GM18907 (cell line): ENCODE results near the gene C12orf57.
"Not testable (repeated sequence)": the region's sequence is repeated elsewhere in the genome, so short reads cannot be mapped to it uniquely, and the experiment has no call there.

ENCODE experiments used
- ATAC-seq: cut with Tn5 transposase; IDR thresholded peaks from one replicate; pipeline ENCODE4 v1.9.1; 2021; ENCODE audit warnings: mild to moderate bottlenecking, moderate library complexity; ENCODE audit not compliant: unreplicated experiment

The C12orf57 gene

DNA sequence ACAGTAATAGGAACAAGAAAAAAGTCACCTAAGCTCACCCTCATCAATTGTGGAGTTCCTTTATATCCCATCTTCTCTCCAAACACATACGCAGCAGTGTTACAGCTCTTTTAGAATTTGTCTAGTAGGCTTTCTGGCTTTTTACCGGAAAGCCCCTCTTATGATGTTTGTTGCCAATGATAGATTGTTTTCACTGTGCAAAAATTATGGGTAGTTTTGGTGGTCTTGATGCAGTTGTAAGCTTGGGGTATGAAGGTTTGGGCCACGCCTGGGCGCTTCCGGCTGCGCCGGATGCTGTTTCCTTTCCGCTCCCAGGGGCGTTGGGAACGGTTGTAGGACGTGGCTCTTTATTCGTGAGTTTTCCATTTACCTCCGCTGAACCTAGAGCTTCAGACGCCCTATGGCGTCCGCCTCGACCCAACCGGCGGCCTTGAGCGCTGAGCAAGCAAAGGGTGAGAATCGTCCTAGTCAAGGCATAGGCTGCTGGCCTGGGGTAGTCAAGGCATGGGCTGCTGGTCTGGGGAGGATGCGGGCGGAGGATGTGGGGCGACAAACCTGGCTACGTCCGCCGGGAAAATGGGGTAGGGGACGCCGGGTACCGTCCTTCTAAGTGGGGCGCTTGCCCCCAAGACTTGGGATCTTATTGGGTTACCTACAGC is at the start of gene C12orf57, which contains the start of gene RNU7-1:
Gene C12orf57, plus strand, starts transcription at position 301 of the 659 bp plus-strand sequence. Its CDS starts 100 bp downstream, at position 401.
Gene RNU7-1, plus strand, starts transcription at position 95 of the 659 bp plus-strand sequence.
- ATAC-seq: peak; percentile 39

GRCh38 chr12:6894321-6894720 is 49.5 kb upstream of the C12orf57 start:
- no peak for ATAC-seq

GRCh38 chr12:6896846-6897435 is 46.9 kb upstream of the C12orf57 start:
- ATAC-seq: no peak

DNA sequence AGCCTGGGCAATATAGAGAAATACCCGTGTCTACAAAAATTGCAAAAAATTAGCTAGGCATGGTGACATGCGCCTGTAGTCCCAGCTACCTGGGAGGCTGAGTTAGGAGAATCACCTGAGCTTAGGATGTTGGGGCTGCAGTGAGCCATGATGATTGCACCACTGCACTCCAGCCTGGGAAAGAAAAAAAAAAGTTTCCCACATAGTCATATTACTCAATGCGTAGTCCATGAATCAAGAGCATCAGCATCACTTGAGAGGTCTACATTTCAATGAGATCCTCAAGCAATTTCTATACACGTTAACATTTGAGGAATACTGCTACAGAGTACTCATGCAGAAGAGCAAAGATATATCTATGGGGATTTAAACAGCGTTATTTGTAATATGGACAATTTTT is 44.4 kb upstream of the C12orf57 start:
- no peak for ATAC-seq

DNA sequence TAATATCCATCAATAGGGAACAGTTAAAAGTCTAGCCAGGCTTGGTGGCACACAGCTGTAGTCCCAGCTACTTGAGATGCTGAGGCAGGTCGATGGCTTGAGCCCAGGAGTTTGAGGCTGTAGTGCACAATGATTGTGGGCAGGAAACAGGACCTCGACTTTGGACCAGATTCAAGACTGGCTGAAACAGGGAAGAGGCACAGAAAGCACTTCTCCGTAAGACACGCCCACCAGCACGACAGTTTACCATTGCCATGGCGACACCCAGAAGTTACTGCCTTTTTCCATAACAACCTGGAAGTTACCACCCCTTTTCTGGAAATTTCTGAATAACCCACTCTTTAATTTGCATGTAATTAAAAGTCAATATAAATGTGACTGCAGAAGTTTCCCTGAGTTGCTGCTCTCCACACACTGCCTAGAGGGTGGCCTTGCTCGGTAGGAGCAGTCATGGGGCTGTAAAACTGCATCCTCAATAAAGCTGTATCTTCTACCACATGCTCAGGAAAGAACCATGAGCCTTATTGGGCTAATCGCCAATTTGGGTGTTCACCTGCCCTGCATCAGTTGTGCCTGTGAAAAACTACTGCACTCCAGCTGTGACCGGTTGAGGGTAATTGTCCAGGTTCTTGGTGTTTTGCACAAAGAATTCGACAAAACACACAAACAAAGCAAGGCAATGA is 43.8 kb upstream of the C12orf57 start:
- ATAC-seq: no peak

DNA sequence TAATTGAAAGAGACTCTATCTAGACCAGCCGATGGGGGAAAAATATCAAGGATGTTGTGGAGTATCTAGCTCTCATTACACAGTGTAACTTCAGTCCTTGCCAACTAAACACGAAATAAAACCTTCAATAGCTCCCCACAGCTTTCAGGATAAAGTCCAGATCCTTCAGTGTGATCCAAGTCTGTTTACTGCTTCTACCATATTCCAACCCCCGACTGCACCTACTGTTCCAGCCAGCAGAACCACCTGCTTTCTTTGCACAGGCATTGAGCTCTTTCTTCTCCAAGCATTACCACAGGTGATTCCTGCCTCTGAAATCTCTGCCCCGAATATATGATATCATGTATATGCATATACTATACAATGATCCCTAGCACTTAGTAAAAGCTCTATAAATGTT is 41.4 kb upstream of the C12orf57 start:
- ATAC-seq: no peak

GRCh38 chr12:6903722-6904121 is 40.1 kb upstream of the C12orf57 start:
- ATAC-seq: no peak

GRCh38 chr12:6904280-6905276 is 39.2 kb upstream of the C12orf57 start, which contains the start of gene LRRC23:
Gene LRRC23, plus strand, starts transcription at chr12:6904822. Its CDS starts 812 bp downstream, at chr12:6905634.
- peak; percentile 90 for ATAC-seq

DNA sequence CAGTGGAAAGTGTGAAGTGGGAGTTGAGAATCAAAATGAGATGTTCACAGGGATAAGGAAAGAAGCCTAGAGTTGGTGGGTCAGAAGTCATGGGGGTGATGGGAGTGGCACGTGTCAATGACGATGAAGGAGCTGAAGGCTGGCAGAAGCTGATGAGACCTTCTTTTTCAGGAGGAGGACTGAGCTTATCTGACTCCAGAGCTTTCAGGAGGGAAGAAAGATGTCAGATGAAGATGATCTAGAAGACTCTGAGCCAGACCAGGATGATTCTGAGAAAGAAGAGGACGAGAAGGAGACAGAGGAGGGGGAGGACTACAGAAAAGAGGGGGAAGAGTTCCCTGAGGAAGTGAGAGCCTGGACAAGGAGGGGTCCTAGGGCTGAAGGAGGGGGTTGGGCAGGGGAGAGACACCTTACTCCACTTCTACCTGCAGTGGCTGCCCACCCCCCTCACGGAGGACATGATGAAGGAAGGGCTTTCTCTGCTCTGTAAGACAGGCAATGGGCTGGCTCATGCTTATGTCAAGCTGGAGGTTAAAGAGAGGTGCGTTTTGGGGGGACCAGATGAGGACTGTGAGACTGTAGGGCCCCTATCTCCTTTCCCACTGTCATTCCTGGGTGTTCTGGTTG is 38.3 kb upstream of the C12orf57 start:
- ATAC-seq: no peak

DNA sequence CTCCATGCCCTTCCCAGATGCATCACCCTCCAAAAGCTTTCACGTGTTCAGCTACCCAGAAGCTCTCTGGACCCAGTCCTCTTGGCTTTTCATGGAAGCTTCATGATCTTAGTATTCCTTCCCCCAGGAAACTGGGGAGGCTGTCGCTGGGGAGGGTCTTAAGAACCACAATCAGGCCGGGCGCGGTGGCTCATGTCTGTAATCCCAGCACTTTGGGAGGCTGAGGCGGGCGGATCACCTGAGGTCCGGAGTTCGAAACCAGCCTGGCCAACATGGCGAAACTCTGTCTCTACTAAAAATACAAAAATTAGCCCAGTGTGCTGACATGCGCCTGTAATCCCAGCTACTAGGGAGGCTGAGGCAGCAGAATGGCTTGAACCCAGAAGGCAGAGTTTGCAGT is 35.7 kb upstream of the C12orf57 start:
- not testable (repeated sequence) for ATAC-seq

DNA sequence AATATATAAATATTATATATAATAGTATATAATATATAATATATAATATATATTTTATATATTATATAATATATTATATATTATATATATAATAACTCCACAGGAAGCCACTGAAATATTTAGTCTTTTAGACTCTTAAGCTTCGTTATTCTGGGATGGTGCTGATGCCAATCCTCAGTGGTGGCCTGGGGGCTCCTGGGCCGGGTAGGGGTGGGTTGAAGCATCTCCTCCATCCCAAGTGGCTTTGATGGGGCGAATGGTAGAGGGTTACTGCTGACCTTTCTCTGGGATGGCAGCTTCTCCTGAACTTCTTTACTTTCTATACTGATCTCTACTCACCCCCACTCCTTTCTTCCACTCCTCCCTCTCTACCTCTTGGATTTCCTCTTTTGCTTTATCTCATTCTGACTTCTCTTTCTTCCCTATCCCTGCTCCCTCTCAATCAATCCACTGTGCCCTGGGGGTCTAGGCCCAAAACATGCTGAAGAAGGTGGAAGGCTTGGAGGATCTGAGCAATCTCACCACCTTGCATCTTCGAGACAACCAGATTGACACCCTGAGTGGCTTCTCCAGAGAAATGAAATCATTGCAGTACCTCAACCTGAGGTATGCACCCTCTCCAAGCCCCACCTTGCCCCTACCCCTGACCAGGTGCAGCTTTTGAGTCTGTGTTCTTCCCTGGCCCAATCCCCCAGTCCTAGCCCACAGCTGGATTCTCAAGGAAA is 34.2 kb upstream of the C12orf57 start:
- no peak for ATAC-seq

DNA sequence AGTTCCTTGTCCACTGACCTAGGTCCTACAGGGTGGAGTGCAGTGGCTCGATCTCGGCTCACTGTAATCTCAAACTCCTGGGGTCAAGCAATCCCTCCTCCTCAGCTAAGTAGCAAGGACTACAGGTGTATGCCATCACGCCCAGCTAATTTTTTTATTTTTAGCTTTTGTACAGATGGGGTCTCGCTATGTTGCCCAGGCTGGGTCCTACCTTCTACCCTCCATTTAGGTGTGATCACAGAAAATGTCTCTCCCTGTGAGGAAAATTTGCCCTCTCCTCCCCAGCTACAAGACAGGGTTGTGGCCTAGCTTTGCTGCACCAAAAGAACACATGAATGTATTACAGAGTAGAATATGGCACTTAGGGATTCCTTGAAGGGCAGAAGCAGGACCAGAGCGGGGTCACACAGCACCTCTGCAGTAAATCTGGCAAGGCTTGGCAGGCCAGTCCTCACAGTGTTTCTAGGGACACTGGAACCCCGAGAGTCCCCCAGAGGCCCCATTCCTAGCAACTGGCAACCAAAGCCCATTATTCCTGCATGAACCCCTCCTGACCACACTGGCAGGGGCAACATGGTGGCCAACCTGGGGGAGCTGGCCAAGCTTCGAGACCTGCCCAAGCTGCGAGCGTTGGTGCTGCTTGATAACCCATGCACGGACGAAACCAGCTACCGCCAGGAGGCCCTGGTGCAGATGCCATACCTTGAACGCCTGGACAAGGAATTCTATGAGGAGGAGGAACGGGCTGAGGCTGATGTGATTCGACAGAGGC is 31.5 kb upstream of the C12orf57 start:
- no peak for ATAC-seq

- ATAC-seq: peak; percentile 67
These were observed 29.4 kb upstream of the C12orf57 start, which contains the start of gene ENO2 for GRCh38 chr12:6914246-6914946. Gene ENO2, plus strand, starts transcription at chr12:6914580. Its CDS starts 1,253 bp downstream, at chr12:6915833.

- peak; percentile 19 for ATAC-seq
These were observed 28.7 kb upstream of the C12orf57 start for GRCh38 chr12:6914947-6915788.

DNA sequence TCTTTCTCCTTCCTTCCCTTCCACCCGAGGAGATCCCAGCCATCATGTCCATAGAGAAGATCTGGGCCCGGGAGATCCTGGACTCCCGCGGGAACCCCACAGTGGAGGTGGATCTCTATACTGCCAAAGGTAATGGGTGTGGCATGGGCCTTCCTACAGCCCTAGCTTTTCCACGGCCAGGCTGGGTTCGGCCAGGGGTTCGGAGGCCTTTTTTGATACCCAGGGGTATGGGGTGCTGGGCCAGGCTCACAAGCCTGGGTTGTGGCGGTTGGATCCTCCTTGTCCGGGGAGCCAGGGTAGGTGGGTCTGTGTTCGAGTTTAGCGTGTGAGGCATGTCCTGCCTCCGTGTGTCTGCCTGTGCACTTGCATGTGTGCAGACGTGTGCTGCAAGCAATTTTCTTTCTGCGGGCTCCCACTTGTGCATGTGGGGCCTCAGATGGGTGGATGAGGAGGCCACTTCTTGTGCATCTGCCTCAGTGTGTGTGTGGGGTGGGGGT is 28.0 kb upstream of the C12orf57 start:
- no peak for ATAC-seq

- no peak for ATAC-seq
These were observed 27.2 kb upstream of the C12orf57 start for GRCh38 chr12:6916426-6917200.
